CD4-positive, alpha-beta memory T cell (primary cell): Measurements from ENCODE around the gene SFSWAP. TPM values are rescaled to one million over a fixed set of nuclear protein-coding genes. Genes with fewer than 3 reads are reported as not detected.
"Not testable (repeated sequence)": the region's sequence is repeated elsewhere in the genome, so short reads cannot be mapped to it uniquely, and the experiment has no call there.

Experiments used
- CTCF ChIA-PET: fragments of 350-600 bp; sonication (Branson Sonifier 250); formaldehyde crosslinking; loops from one replicate; lab custom pipeline; 2021; ENCODE audit warnings: inconsistent platforms; ENCODE audit not compliant: partially characterized antibody; lab: Charles Lee
- POLR2A ChIA-PET: fragments of 350-600 bp; sonication (Branson Sonifier 250); formaldehyde crosslinking; loops from one replicate; lab custom pipeline; 2021; ENCODE audit not compliant: partially characterized antibody; lab: Charles Lee
- DNase-seq, 5 donors: peaks; one replicate each; pipeline versions ENCODE4 v3.0.0 to v3.0.0-alpha.2; 2020 to 2022; ENCODE audit warnings: mixed read lengths in 1 of 5
- H3K27ac ChIP-seq: one replicate; pipeline ENCODE4 v1.7.0; 2013; ENCODE audit warnings: low read depth, low read length
- H3K27me3 ChIP-seq: 2 replicates; pipeline ENCODE4 v1.7.0; 2013; ENCODE audit warnings: mild to moderate bottlenecking, low read length, moderate library complexity; ENCODE audit not compliant: insufficient read depth
- H3K36me3 ChIP-seq: 2 replicates; pipeline ENCODE4 v1.7.0; 2013; ENCODE audit warnings: mild to moderate bottlenecking, low read length, moderate library complexity; ENCODE audit not compliant: insufficient read depth
- H3K4me1 ChIP-seq: 2 replicates; pipeline ENCODE4 v1.7.0; 2013; ENCODE audit warnings: mild to moderate bottlenecking, low read length, moderate library complexity; ENCODE audit not compliant: insufficient read depth
- H3K4me3 ChIP-seq, 2 donors: one replicate each; pipeline ENCODE4 v1.7.0; 2013; ENCODE audit warnings: low read length in 2 of 2, mild to moderate bottlenecking in 1 of 2
- H3K9me3 ChIP-seq, 2 donors: one replicate each; pipeline ENCODE4 v1.7.0; 2013; ENCODE audit warnings: low read length in 2 of 2, control low read depth in 1 of 2; ENCODE audit not compliant: control insufficient read depth in 1 of 2
- H3K27ac Mint-ChIP-seq, 7 donors: one replicate each; pipeline ENCODE4 v1.8.0; 2020 to 2021; ENCODE audit warnings: mixed read lengths in 7 of 7, mild to moderate bottlenecking in 6 of 7, inconsistent platforms in 3 of 7, moderate library complexity in 3 of 7
- H3K27me3 Mint-ChIP-seq, 2 donors: one replicate each; pipeline ENCODE4 v1.8.0; 2020 to 2021; ENCODE audit warnings: mixed read lengths in 2 of 2
- H3K36me3 Mint-ChIP-seq, 2 donors: one replicate each; pipeline ENCODE4 v1.8.0; 2020 to 2021; ENCODE audit warnings: mixed read lengths in 2 of 2, inconsistent platforms in 1 of 2, mild to moderate bottlenecking in 1 of 2
- H3K4me1 Mint-ChIP-seq, 4 donors: one replicate each; pipeline ENCODE4 v1.8.0; 2020 to 2021; ENCODE audit warnings: mixed read lengths in 4 of 4, mild to moderate bottlenecking in 1 of 4
- H3K4me3 Mint-ChIP-seq, 8 donors: one replicate each; pipeline ENCODE4 v1.8.0; 2020 to 2021; ENCODE audit warnings: mixed read lengths in 8 of 8, mild to moderate bottlenecking in 7 of 8, moderate library complexity in 6 of 8, inconsistent platforms in 3 of 8
- H3K9me3 Mint-ChIP-seq, 8 donors: one replicate each; pipeline ENCODE4 v1.8.0; 2020 to 2021; ENCODE audit warnings: mixed read lengths in 8 of 8, mild to moderate bottlenecking in 5 of 8, inconsistent platforms in 3 of 8, moderate library complexity in 1 of 8
- intact Hi-C: fragments of 100-400 bp; cut with micrococcal nuclease; formaldehyde crosslinking; loops from one replicate; pipeline ENCODE4 v1.15.1; 2023
- polyA plus RNA-seq, 2 donors: library from polyadenylated mRNA; unstranded; fragments of 300-500 nt; fragmentation: Illumina TruSeq; gene quantifications; one replicate each; pipeline ENCODE4 v1.2.3, GENCODE V29; 2021
- total RNA-seq, 2 experiments: library from RNA; stranded (reverse); gene quantifications; one replicate each; pipeline ENCODE4 v1.2.3, GENCODE V29; 2021

The SFSWAP gene
- total and polyA plus RNA-seq, 4 experiments from 2014 or later, result 9.8 to 96.8 (median 60.7) TPM

GRCh38 chr12:131680392-131681256 is 30.3 kb upstream of the SFSWAP start:
- H3K36me3 ChIP-seq, POLR2A ChIA-PET, H3K27ac ChIP-seq, H3K4me3 Mint-ChIP-seq, H3K36me3 Mint-ChIP-seq, DNase-seq, intact Hi-C loops, H3K4me3 ChIP-seq, H3K4me1 ChIP-seq, H3K27me3 ChIP-seq, H3K27me3 Mint-ChIP-seq, CTCF ChIA-PET, H3K9me3 ChIP-seq, H3K9me3 Mint-ChIP-seq: not testable (repeated sequence)
- Mint-ChIP-seq H3K4me1 (peaks cover 0 to 13% (median 8%) of the 10 kb centered on the region in 4 donors), H3K27ac (peak overlapping the region in 1 of 7 donors; percentile 36)

- no peak overlapping the region for H3K27ac ChIP-seq
- ChIA-PET POLR2A (no interaction called here), CTCF (no interaction called here)
- no peak overlapping the region for H3K4me3 ChIP-seq
- Mint-ChIP-seq H3K4me3 (no peak overlapping the region), H3K9me3 (peaks cover 0 to 1% (median 0%) of the 10 kb centered on the region in 8 donors), H3K36me3 (no peaks in the 10 kb centered on the region), H3K27me3 (peaks cover 0 to 6% of the 10 kb centered on the region in 2 donors), H3K27ac (no peak overlapping the region), H3K4me1 (peaks cover 0 to 13% (median 8%) of the 10 kb centered on the region in 4 donors)
- H3K36me3 ChIP-seq, result no peaks in the 10 kb centered on the region
- intact Hi-C loops, result no loop called here
- H3K4me1 ChIP-seq, result peaks cover 4% of the 10 kb centered on the region
- no peaks in the 10 kb centered on the region for H3K27me3 ChIP-seq
- no peaks in the 10 kb centered on the region for H3K9me3 ChIP-seq
- no peak for DNase-seq
Measured at GRCh38 chr12:131681257-131681620, 29.7 kb upstream of the SFSWAP start.

- H3K4me1 ChIP-seq, CTCF ChIA-PET, H3K36me3 ChIP-seq, H3K27ac ChIP-seq, intact Hi-C loops, H3K9me3 Mint-ChIP-seq, H3K36me3 Mint-ChIP-seq, H3K4me3 ChIP-seq, H3K27me3 ChIP-seq, H3K27me3 Mint-ChIP-seq, H3K9me3 ChIP-seq, POLR2A ChIA-PET: not testable (repeated sequence)
- H3K4me1 Mint-ChIP-seq, result peaks cover 0 to 13% (median 8%) of the 10 kb centered on the region in 4 donors
- peak overlapping the region in 6 of 8 donors; percentile 62 to 79 (median 70) for H3K4me3 Mint-ChIP-seq
- DNase-seq, result peak in 3 of 5 donors; percentile 43 to 83 (median 59)
- H3K27ac Mint-ChIP-seq, result peak overlapping the region in 3 of 7 donors; percentile 29 to 81 (median 57)
Measured at GRCh38 chr12:131681746-131682509, 29.0 kb upstream of the SFSWAP start.

DNA sequence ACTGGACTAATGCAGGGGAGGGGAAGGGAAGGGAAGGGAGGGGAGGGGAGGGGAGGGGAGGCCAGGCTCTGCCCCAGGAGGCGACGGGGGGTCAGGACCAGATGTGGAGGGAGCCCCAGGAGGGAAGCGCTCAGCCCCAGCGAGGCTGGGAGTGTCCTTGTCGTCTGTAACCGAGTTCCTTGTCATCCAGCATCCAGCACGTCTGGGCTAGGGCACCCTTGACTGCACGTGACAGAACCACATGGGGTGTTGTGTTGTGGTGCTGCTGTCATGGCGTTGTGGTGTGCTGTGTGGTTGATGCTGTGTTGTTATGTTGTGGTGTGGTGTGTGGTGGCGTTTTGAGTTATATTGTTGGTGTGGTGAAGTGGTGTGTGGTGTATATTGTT is 28.4 kb upstream of the SFSWAP start:
- POLR2A ChIA-PET, result no interaction called here
- Mint-ChIP-seq H3K4me1 (peaks cover 0 to 13% (median 8%) of the 10 kb centered on the region in 4 donors), H3K27me3 (peaks cover 0 to 6% of the 10 kb centered on the region in 2 donors), H3K36me3 (no peaks in the 10 kb centered on the region), H3K4me3 (no peak overlapping the region), H3K27ac (peak overlapping the region in 1 of 7 donors; percentile 39), H3K9me3 (peaks cover 0 to 1% (median 0%) of the 10 kb centered on the region in 8 donors)
- Histone ChIP-seq H3K36me3 (no peaks in the 10 kb centered on the region), H3K27ac (no peak overlapping the region), H3K4me1 (peaks cover 4% of the 10 kb centered on the region), H3K4me3 (no peak overlapping the region), H3K9me3 (no peaks in the 10 kb centered on the region), H3K27me3 (no peaks in the 10 kb centered on the region)
- DNase-seq, result peak in 2 of 5 donors; percentile 7 to 59
- CTCF ChIA-PET, result no interaction called here
- intact Hi-C loops, result no loop called here

DNA sequence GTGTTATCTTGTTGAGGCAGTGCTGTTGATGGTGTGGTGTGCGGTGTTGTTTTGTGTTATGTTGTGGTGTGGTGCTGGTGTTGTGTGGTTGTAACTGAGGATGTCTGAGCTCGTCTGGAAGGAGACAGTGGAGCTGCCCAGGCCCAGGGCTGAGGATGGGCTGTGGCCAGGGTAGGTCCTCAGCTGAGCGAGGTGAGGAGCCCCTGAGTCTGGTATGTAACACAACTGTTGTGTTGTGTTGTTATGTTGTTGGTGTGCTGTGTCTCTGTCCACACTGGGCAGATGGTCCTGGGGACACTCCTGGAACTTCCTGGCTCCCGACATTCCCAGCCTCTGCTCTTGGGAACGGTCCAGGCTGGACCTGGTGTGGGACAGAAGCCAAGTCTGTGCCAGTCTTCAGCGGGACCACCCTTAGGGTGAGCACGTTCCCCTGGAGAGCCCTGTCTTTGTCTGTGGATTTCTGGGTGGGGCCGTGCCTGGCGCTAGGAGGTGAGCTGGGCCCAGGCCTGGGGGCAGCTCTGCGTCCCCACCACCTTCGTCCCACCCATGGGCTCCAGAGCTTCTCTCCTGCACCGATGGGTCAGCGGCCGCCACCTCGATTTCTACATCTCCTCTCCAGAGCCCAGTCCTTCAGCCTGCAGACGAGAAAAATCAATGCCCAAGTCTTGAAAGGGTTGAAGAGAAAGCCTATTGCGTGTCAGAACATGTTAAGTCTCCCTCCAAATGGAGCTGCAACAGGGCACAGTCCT is 27.4 kb upstream of the SFSWAP start:
- H3K4me1 Mint-ChIP-seq, result peaks cover 0 to 13% (median 8%) of the 10 kb centered on the region in 4 donors
- Histone ChIP-seq H3K9me3 (no peaks in the 10 kb centered on the region), H3K27me3 (no peaks in the 10 kb centered on the region), H3K27ac (no peak overlapping the region), H3K4me3 (no peak overlapping the region), H3K36me3 (no peaks in the 10 kb centered on the region), H3K4me1 (peaks cover 4% of the 10 kb centered on the region)
- H3K27me3 Mint-ChIP-seq, result peaks cover 0 to 6% of the 10 kb centered on the region in 2 donors
- CTCF ChIA-PET, result no interaction called here
- H3K36me3 Mint-ChIP-seq, result no peaks in the 10 kb centered on the region
- H3K27ac Mint-ChIP-seq, result peak overlapping the region in 1 of 7 donors; percentile 39
- no peak for DNase-seq
- peaks cover 0 to 1% (median 0%) of the 10 kb centered on the region in 8 donors for H3K9me3 Mint-ChIP-seq
- intact Hi-C loops, result no loop called here
- no peak overlapping the region for H3K4me3 Mint-ChIP-seq
- POLR2A ChIA-PET, result no interaction called here

- Histone ChIP-seq H3K27ac (no peak overlapping the region), H3K4me3 (no peak overlapping the region), H3K27me3 (no peaks in the 10 kb centered on the region), H3K36me3 (no peaks in the 10 kb centered on the region), H3K9me3 (no peaks in the 10 kb centered on the region), H3K4me1 (peaks cover 4% of the 10 kb centered on the region)
- CTCF ChIA-PET, result no interaction called here
- intact Hi-C loops, result no loop called here
- no peaks in the 10 kb centered on the region for H3K36me3 Mint-ChIP-seq
- POLR2A ChIA-PET, result no interaction called here
- H3K9me3 Mint-ChIP-seq, result peaks cover 0 to 1% (median 0%) of the 10 kb centered on the region in 8 donors
- DNase-seq, result no peak
- H3K4me1 Mint-ChIP-seq, result peaks cover 0 to 13% (median 8%) of the 10 kb centered on the region in 4 donors
- no peak overlapping the region for H3K27ac Mint-ChIP-seq
- H3K27me3 Mint-ChIP-seq, result peaks cover 0 to 6% of the 10 kb centered on the region in 2 donors
- no peak overlapping the region for H3K4me3 Mint-ChIP-seq
Measured at GRCh38 chr12:131684015-131684725, 26.7 kb upstream of the SFSWAP start.
